Stimulated activated CD4-positive, alpha-beta T cell treated with anti-CD3 and anti-CD28 coated beads, Interleukin-4, amount 100 ng/mL, for 4 hours (primary cell): ENCODE measurements around the gene PIGW.
"Not testable (repeated sequence)": the region's sequence is repeated elsewhere in the genome, so short reads cannot be mapped to it uniquely, and the experiment has no call there.

Experiments
- DNase-seq, 2 experiments: peaks; one replicate each; pipeline ENCODE4 v3.0.0-alpha.2; 2020

PIGW gene

DNA sequence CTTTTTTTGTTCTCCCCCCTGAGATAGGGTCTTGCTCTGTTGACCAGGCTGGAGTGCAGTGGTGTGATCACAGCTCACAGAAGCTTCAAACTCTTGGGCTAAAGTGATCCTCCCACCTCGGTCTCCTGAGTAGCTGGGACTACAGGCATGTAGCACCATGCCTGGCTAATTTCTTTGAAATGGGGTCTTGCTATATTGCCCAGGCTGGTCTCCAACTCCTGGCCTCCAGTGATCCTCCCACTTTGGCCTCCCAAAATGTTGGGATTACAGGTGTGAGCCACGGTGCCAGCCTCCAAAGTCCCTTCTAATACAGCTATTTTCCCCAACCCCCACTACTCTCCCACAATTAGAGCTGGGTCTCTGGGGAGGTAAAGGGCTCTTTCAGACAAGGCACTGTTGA lies 26.3 kb upstream of the PIGW start:
- DNase-seq, result not testable (repeated sequence)

- no peak for DNase-seq
These were observed 25.4 kb upstream of the PIGW start for GRCh38 chr17:36509272-36509985.

GRCh38 chr17:36510636-36511035 lies 24.2 kb upstream of the PIGW start:
- DNase-seq, result no peak

DNA sequence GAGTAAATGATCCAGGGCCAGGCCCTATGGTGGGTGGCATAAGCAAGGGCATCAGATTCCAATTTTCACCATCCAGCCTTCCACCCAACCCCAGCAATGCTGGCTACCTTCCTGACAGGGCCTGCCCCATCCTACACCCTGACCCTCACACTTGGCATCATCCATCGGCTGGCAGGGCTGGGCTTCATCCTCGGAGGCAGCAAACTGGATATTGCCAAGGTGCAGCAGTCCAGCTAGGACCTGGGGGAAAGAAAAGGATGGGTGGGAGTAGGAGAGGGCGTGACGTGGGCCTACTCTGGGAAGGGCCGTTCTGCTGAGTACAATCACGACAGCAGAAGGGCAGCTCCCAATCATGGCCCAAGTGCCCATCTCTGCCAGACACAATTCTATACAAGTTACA lies 23.6 kb upstream of the PIGW start:
- DNase-seq, result no peak

DNA sequence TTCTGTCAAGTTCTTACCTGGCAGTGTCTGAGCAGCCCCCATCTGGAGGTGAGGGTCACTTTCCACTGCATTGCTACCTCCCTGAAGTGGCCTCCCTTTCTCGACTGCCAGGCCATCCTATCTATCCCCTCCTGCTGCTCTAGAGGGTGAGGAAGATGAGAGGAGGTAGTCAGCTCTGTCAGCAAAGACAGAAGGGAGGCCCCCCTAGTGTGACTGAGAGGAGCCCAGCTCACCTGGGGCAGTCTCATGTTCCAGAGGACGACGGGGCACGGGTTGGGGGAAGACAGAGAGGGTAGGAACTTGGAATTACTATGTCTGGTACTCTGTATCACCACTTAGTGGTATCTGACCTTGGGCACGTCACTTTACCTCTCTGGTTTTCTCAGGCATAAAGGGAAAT lies 22.1 kb upstream of the PIGW start:
- DNase-seq, result no peak

DNA sequence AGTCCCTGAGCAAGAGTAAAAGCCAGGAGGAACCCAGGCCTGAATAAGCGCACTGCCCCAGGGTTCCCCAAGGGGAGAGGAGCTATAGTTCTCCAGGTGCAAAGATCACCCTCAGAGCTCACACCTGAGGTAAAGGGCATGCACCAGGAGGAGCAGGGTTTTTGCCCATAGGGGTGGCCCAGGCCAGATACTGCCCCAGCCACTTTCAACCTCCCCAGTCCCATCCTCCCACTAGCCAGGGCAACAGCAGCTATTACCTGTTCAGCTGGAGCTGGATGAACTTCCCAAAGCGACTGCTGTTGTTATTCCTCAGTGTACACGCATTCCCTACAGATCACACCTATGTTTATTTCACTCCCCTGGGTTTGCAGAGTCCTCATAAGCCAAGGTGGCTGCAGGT lies 19.9 kb upstream of the PIGW start:
- no peak for DNase-seq

DNA sequence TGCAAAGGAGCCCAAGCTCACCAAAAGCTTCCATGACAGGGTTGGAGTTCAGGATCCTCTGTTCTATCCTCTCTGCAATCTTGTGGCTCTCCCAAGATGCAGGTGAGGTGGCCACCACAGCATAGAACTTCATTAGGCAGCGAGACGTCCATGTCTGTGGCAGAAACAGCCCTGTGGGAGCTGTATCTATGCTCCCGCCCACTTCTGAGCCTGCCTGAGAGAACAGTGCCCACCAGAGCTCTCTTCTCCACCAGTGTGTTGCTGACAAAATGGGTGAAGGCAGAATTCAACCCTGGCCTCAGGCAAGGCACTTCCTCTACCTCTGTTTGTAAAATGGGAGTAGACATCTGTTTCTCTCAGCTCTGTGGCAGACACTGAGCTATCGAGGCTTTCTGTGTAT lies 18.9 kb upstream of the PIGW start:
- DNase-seq, result no peak

- no peak for DNase-seq
These were observed 11.7 kb upstream of the PIGW start for GRCh38 chr17:36523113-36523512.

GRCh38 chr17:36524428-36524876 lies 10.3 kb upstream of the PIGW start:
- peak in 1 of 2 experiments; percentile 21 for DNase-seq

DNA sequence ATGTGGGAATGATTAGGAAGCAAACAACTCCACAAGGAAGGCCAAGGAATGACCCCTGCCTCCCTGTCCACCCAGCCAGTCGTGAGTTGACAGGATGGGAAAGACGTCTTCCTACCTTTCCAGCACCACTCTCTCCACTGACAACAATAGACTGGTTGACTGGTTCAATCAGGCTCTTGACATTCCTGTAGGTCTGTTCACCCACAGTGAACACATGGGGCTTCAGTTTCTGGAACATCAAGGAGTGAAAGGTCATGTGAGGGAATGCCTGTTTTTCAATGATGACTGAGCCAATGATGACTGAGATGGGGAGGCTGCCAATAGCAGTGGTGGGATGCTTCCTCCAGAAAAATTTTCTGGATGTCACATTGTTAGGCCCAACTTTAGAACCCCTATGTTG lies 9.7 kb upstream of the PIGW start:
- DNase-seq, result no peak

GRCh38 chr17:36525888-36526287 lies 8.9 kb upstream of the PIGW start:
- DNase-seq, result no peak

DNA sequence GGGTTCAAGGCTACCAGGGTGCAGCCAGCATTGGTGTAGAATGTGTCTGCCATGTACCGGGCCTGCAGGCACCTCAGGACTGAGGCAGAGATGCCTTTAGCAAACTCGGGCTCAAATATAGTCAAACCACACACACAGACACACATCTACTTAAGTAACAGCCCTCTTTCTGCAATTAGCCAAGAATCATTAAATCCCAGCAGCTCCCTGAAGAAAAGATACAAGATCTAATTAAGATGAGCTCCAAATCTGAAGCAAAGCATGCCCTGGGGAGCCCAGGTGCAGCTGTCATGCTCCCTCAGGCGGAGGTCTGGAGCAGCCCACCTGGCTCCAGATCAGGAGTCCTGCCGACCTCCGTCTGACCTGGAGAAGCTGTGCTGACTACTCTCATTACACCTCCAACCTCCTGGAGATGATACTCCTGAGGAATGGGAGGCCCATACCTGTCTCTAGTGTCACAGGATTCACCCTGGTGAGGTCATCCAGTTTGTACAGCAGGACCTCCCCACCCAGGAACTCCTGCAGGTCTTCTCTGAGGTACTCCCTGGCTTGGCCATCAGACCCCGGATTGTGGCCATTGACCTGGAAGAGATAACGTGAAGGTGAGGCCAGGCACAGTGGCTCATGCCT lies 7.1 kb upstream of the PIGW start:
- DNase-seq, result no peak

DNA sequence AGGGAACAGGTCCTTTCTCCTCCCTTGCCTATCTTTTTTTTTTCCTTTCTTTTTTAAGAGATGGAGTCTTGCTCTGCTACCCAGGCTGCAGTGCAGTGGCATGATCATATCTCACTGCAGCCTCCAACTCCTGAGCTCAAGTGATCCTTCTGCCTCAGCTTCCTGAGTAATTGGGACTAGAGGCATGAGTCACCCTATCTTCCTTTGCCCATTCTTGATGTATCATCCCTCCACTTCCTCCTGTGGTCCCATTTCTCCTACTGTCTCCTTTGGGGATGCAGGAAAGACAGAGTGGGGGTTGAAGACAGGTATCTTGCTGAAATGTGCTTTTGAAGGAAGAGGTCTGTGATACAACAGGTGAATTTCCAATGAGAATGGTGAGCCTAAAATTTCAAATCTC lies 5.7 kb upstream of the PIGW start:
- DNase-seq, result no peak

GRCh38 chr17:36532435-36532975 lies 2.3 kb upstream of the PIGW start:
- DNase-seq, result no peak

DNA sequence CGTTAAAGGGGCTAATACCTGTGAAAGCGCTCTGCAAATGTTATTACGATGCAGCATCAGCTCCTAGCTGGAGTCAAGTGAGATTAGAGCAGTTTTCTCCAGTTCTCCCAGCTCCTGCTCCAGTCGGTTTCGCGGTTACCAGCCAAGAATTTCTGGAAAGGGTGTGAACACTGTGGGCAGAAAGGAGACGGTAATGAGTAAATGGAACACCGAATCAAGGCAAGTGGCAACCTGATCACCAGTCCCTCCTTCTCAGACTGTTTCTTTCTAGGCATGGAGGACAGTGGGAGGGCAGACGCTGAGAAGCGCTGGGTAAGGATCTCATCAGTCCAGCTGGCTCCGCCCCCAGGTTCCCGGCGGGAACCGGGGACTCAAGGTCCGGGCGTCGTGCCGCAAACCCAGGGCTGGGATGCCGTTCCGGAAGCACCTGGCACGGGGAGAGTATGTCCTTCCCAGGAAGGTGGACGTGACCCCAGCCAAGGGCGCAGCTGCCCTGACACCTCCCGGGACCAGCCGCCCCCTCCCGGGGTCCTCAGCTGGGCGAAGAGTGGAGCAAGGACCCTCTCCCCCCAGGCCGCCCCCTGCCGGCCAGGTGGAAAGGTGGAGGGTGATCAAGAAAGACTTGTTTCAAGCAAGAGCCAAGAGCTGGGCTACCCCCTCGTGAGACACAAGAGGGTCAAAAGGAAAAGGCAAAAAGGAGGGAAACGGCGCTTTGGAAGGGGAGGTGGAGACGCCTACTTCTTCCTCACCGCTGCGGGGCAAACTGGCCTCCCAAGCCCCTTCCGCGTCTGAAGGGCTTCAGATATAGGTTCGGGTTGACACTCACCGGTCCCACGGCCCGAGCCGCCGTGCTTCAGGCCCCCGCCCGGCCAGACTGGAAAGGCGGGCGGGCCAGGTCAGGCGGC lies 600 bp upstream of the PIGW start:
- DNase-seq, result peak; percentile 46 to 48

DNA sequence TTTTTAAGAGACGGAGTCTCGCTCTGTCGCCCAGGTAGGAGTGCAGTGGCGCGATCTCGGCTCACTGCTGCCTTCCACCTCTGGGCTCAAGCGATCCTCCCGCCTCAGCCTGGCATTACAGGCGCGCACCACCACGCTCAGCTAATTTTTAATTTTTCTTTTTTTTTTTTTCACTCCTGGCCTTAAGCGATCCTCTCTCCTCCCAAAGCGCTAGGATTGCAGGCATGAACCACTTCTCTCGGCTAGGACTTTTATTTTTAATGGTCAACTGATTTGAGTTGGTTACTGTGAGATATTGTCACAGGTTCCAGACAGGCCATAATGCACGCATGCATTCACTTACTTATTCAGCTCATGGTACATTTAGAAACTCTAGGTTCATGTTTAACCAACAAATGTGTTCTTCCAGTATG lies 888 bp downstream of the PIGW start:
- no peak for DNase-seq

GRCh38 chr17:36540696-36541095 lies 5.9 kb downstream of the PIGW start:
- no peak for DNase-seq

DNA sequence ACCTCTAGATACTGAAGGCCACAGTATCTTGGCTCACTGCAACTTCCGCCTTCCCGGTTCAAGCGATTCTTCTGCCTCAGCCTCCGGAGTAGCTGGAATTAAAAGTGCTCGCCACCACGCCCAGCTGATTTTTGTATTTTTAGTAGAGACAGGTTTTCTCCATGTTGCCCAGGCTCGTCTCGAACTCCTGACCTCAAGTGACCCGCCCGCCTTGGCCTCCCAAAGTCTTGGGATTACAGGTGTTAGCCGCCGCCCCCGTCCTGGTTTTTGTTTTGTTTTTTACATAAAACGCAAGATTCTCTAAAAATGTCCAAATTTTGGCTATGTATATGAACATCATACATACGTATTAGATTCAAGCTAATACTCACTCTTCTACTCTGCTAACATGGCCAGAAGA lies 8.0 kb downstream of the PIGW start:
- DNase-seq, result no peak

DNA sequence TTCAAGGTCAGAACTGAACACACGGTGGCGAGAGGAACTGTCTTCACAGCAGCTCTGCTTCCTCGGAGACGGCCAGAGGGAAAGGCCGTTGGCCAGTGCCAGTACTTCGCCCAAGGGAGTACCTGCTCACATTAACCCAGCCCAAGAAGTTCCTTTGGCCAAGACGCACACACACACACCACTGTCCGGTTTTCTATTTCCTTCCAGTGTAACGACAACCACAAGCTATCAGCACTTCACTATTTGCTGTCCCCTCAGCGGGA lies 9.2 kb downstream of the PIGW start:
- no peak for DNase-seq

- DNase-seq, result peak; percentile 84 to 89
These were observed 9.7 kb downstream of the PIGW start, which contains the start of gene GGNBP2 for GRCh38 chr17:36544307-36545076. GGNBP2 (plus strand) TSS chr17:36544919; CDS start chr17:36545725, 806 bp downstream.

DNA sequence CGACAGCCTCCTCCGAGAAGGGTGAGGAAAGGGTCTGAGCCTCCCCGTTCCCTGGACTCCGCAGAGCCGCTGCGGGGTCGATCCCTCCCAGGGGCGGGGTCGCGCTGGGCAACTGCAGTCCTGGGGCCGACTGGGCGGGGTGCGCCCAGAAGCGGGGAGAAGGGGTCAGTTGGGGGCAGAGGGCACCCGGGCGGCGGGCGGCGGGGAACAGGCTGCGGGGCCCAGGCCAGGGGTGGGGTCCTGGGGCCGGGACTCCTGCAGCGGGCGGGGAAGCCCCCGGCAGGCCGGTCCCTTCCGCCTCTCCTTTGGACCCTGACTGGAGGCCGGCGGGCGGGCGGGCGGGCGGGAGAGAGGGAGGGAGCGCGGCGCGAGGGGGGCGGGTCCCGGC lies 10.3 kb downstream of the PIGW start:
- DNase-seq, result no peak

DNA sequence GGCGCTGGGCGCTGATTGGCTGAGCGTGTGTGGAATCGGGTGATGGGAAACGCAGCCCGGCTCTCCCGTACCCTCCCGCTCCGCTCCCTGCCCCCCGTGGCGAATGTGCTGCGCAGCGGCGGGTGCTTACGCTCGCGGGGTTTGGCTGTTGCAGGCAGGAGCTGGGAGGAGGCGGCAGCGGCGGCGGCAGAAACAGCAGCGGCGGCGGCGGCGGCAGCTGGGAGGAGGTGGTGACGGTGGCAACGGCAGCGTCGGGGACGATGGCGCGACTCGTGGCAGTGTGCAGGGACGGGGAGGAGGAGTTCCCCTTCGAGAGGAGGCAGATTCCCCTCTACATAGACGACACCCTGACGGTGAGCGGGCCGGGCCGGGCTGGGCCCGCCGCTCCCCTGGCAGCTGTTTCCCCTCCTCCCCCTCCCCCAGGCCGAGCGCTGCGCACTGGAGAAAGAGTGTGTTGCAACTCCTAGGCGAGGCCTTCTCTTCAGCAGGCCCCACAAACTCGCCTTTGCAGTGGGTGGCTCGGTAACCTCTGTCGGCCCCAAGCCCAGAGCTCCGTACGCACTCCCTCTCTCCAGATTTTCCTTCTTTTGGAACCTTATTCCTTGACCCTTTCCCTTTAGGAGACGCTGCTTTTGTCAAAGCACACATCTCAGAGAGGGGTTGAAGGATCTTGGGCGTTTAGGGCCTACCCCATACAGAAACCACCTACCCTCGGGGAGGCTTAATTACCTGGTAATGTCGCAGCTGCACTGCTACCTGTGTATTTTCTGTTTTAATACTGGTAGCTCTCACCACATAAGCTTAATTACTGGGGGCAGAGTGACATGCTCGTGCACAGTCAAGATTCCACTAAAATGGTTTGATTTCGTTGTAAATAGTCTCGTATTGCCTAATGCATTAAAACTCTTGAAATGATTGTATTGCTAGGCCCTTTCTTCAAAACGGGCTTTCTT lies 11.0 kb downstream of the PIGW start:
- DNase-seq, result peak; percentile 93 to 96
